H9 (cell line): Measurements from ENCODE around the gene PACSIN2. TPM values are rescaled to one million over a fixed set of nuclear protein-coding genes. Genes with fewer than 3 reads are reported as not detected.

Source experiments
- DNase-seq: peaks from one replicate; pipeline ENCODE4 v3.0.0-alpha.2; 2017
- H2AFZ ChIP-seq: one replicate; pipeline ENCODE4 v1.6.1; 2013; ENCODE audit warnings: mild to moderate bottlenecking, low read length, control low read depth, moderate library complexity
- H2AK5ac ChIP-seq: 2 replicates; pipeline ENCODE4 v1.6.1; 2013; ENCODE audit warnings: low read length, control low read depth, mixed read lengths; ENCODE audit not compliant: insufficient read length
- H2BK120ac ChIP-seq: one replicate; pipeline ENCODE4 v1.6.1; 2013; ENCODE audit warnings: low read depth, mild to moderate bottlenecking, low read length, control low read depth, inconsistent platforms; ENCODE audit not compliant: poor library complexity, severe bottlenecking
- H2BK12ac ChIP-seq: 2 replicates; pipeline ENCODE4 v1.6.1; 2013; ENCODE audit warnings: low read length, control low read depth, mixed read lengths, low read depth; ENCODE audit not compliant: insufficient read length
- H2BK15ac ChIP-seq: 2 replicates; pipeline ENCODE4 v1.6.1; 2013; ENCODE audit warnings: low read depth, low read length, control low read depth
- H2BK20ac ChIP-seq: one replicate; pipeline ENCODE4 v1.6.1; 2013; ENCODE audit warnings: low read depth, mild to moderate bottlenecking, low read length, control low read depth, inconsistent platforms; ENCODE audit not compliant: poor library complexity, severe bottlenecking
- H2BK5ac ChIP-seq: 2 replicates; pipeline ENCODE4 v1.6.1; 2013; ENCODE audit warnings: low read length, control low read depth, mixed read lengths; ENCODE audit not compliant: insufficient read length
- H3K14ac ChIP-seq: 2 replicates; pipeline ENCODE4 v1.6.1; 2013; ENCODE audit warnings: low read length, control low read depth; ENCODE audit not compliant: insufficient read depth
- H3K18ac ChIP-seq: 2 replicates; pipeline ENCODE4 v1.6.1; 2013; ENCODE audit warnings: low read depth, mild to moderate bottlenecking, mixed read lengths, low read length, control low read depth; ENCODE audit not compliant: insufficient read length
- H3K23ac ChIP-seq: 2 replicates; pipeline ENCODE4 v1.6.1; 2013; ENCODE audit warnings: low read length, control low read depth, mixed read lengths, low read depth; ENCODE audit not compliant: insufficient read length
- H3K23me2 ChIP-seq: 2 replicates; pipeline ENCODE4 v1.6.1; 2013; ENCODE audit warnings: low read depth, mild to moderate bottlenecking, mixed read lengths, low read length, control low read depth; ENCODE audit not compliant: insufficient read length, poor library complexity, severe bottlenecking
- H3K27ac ChIP-seq: 2 replicates; pipeline ENCODE4 v1.5.1; 2013; ENCODE audit warnings: low read length, control low read depth, mixed read lengths, low read depth; ENCODE audit not compliant: insufficient read length
- H3K27me3 ChIP-seq: 2 replicates; pipeline ENCODE4 v1.6.1; 2013; ENCODE audit warnings: low read length, control low read depth, inconsistent platforms; ENCODE audit not compliant: insufficient read depth
- H3K4ac ChIP-seq: 2 replicates; pipeline ENCODE4 v1.6.1; 2013; ENCODE audit warnings: low read depth, mild to moderate bottlenecking, control low read depth, inconsistent platforms, low read length, moderate library complexity
- H3K4me1 ChIP-seq: 2 replicates; pipeline ENCODE4 v1.6.1; 2013; ENCODE audit warnings: low read length, control low read depth, inconsistent platforms; ENCODE audit not compliant: insufficient read depth
- H3K4me2 ChIP-seq: 2 replicates; pipeline ENCODE4 v1.6.1; 2013; ENCODE audit warnings: low read length, control low read depth, mixed read lengths; ENCODE audit not compliant: insufficient read length, insufficient read depth
- H3K56ac ChIP-seq: 2 replicates; pipeline ENCODE4 v1.6.1; 2013; ENCODE audit warnings: low read depth, mild to moderate bottlenecking, mixed read lengths, low read length, control low read depth; ENCODE audit not compliant: insufficient read length
- H3K79me1 ChIP-seq: 2 replicates; pipeline ENCODE4 v1.6.1; 2013; ENCODE audit warnings: low read depth, mild to moderate bottlenecking, moderate library complexity, low read length, control low read depth, inconsistent platforms; ENCODE audit not compliant: insufficient read depth, poor library complexity, severe bottlenecking
- H3K79me2 ChIP-seq: 2 replicates; pipeline ENCODE4 v1.6.1; 2013; ENCODE audit warnings: low read length, control low read depth, inconsistent platforms; ENCODE audit not compliant: insufficient read depth
- H3K9ac ChIP-seq: 2 replicates; pipeline ENCODE4 v1.6.1; 2013; ENCODE audit warnings: low read length, control low read depth, mixed read lengths; ENCODE audit not compliant: insufficient read length; ENCODE audit errors: extremely low read depth
- H3K9me3 ChIP-seq: one replicate; pipeline ENCODE4 v1.6.1; 2013; ENCODE audit warnings: low read depth, low read length, inconsistent platforms; ENCODE audit not compliant: control insufficient read depth
- H3T11ph ChIP-seq: one replicate; pipeline ENCODE4 v1.6.1; 2013; ENCODE audit warnings: mild to moderate bottlenecking, low read length, control low read depth, inconsistent platforms
- H4K20me1 ChIP-seq: one replicate; pipeline ENCODE4 v1.6.1; 2013; ENCODE audit not compliant: control insufficient read depth, insufficient read length, insufficient read depth
- H4K5ac ChIP-seq: 2 replicates; pipeline ENCODE4 v1.6.1; 2013; ENCODE audit warnings: low read depth, mild to moderate bottlenecking, mixed read lengths, low read length, control low read depth; ENCODE audit not compliant: insufficient read length
- H4K8ac ChIP-seq: replicated peaks from 2 replicates; pipeline ENCODE4 v1.6.1; 2013; ENCODE audit warnings: low read length, control low read depth, mixed read lengths, low read depth; ENCODE audit not compliant: insufficient read length
- H4K91ac ChIP-seq: 2 replicates; pipeline ENCODE4 v1.6.1; 2013; ENCODE audit warnings: low read depth, mild to moderate bottlenecking, moderate library complexity, mixed read lengths, low read length, control low read depth; ENCODE audit not compliant: insufficient read length
- H3K27ac Mint-ChIP-seq, 3 experiments: 2 replicates in 2 of 3; 3 replicates in 1 of 3; pipeline ENCODE4 v1.8.0; 2020 to 2021; ENCODE audit warnings: mixed read lengths in 3 of 3, mild to moderate bottlenecking in 1 of 3, moderate library complexity in 1 of 3
- H3K27me3 Mint-ChIP-seq: 2 replicates; pipeline ENCODE4 v1.8.0; 2021; ENCODE audit warnings: low read depth, mild to moderate bottlenecking, moderate library complexity, mixed read lengths
- H3K36me3 Mint-ChIP-seq, 3 experiments: 2 replicates in 2 of 3; 3 replicates in 1 of 3; pipeline ENCODE4 v1.8.0; 2020 to 2021; ENCODE audit warnings: low read depth in 3 of 3, mixed read lengths in 3 of 3; ENCODE audit not compliant: insufficient read depth in 1 of 3
- H3K4me1 Mint-ChIP-seq, 2 experiments: 2 replicates each; pipeline ENCODE4 v1.8.0; 2020; ENCODE audit warnings: mixed read lengths in 2 of 2
- H3K4me3 Mint-ChIP-seq, 2 experiments: 2 replicates in 1 of 2; 3 replicates in 1 of 2; pipeline ENCODE4 v1.8.0; 2020 to 2021; ENCODE audit warnings: mild to moderate bottlenecking in 2 of 2, mixed read lengths in 2 of 2, moderate library complexity in 1 of 2
- H3K9me3 Mint-ChIP-seq, 2 experiments: 2 replicates in 1 of 2; 3 replicates in 1 of 2; pipeline ENCODE4 v1.8.0; 2020; ENCODE audit warnings: mild to moderate bottlenecking in 2 of 2, mixed read lengths in 2 of 2, moderate library complexity in 1 of 2
- CTCF ChIP-seq: fragments of 200-600 bp; sonication (generic); conservative IDR thresholded peaks from 3 replicates; pipeline ENCODE4 v1.8.0; 2021; ENCODE audit warnings: antibody characterized with exemption, mild to moderate bottlenecking
- WGBS: extraction: QIAGEN DNeasy Blood & Tissue Kit; methylation state at CpG from one replicate; pipeline ENCODE4 v1.1.7; 2013; ENCODE audit warnings: missing lambda C conversion rate, low lambda C conversion rate, mixed read lengths; ENCODE audit not compliant: insufficient read length; ENCODE audit errors: extremely low coverage; 5-methylcytosine and 5-hydroxymethylcytosine counted together
- total RNA-seq: library from RNA; stranded (reverse); gene quantifications from 2 replicates; pipeline ENCODE4 v1.2.1, GENCODE V29; 2021

PACSIN2 gene
- total RNA-seq, 1 experiment from 2014 or later, result 62.3 TPM

GRCh38 chr22:42883970-42884369, 131.0 kb downstream of the PACSIN2 start:
- no peak overlapping the region for H3T11ph ChIP-seq
- no peaks in the 10 kb centered on the region for H3K27me3 ChIP-seq
- H3K36me3 Mint-ChIP-seq, result peaks cover 13 to 61% (median 47%) of the 10 kb centered on the region in 3 experiments; a peak in 6 of 7 replicates
- DNase-seq, result no peak
- no peak overlapping the region for H3K4me2 ChIP-seq
- H3K79me1 ChIP-seq, result no peaks in the 10 kb centered on the region
- no peak overlapping the region for H2AK5ac ChIP-seq
- H2BK12ac ChIP-seq, result no peak overlapping the region
- no peak overlapping the region for H3K56ac ChIP-seq
- H3K9ac ChIP-seq, result no peak overlapping the region
- no peak overlapping the region for H2AFZ ChIP-seq
- no peaks in the 10 kb centered on the region for H3K79me2 ChIP-seq
- H3K23me2 ChIP-seq, result no peaks in the 10 kb centered on the region
- no peak overlapping the region for H4K5ac ChIP-seq
- peaks cover 10 to 13% of the 10 kb centered on the region in 2 experiments for H3K4me1 Mint-ChIP-seq
- no peak overlapping the region for H2BK15ac ChIP-seq
- H3K23ac ChIP-seq, result no peak overlapping the region
- no peak overlapping the region for H2BK120ac ChIP-seq
- H2BK5ac ChIP-seq, result no peak overlapping the region
- H2BK20ac ChIP-seq, result no peak overlapping the region
- no peak overlapping the region for H3K27ac ChIP-seq
- no peaks in the 10 kb centered on the region for H3K4me1 ChIP-seq
- no peak overlapping the region for H4K91ac ChIP-seq
- no peaks in the 10 kb centered on the region for H3K9me3 Mint-ChIP-seq
- H4K20me1 ChIP-seq, result no peaks in the 10 kb centered on the region
- no peak for TF ChIP-seq CTCF
- no peak overlapping the region for H3K4me3 Mint-ChIP-seq
- no peak overlapping the region for H3K14ac ChIP-seq
- no peaks in the 10 kb centered on the region for H3K9me3 ChIP-seq
- no peak overlapping the region for H4K8ac ChIP-seq
- no CpG with 5 or more reads among the region's 9 CpGs for WGBS
- H3K27me3 Mint-ChIP-seq, result no peaks in the 10 kb centered on the region
- H3K27ac Mint-ChIP-seq, result no peak overlapping the region
- no peak overlapping the region for H3K18ac ChIP-seq
- H3K4ac ChIP-seq, result no peak overlapping the region
